PC-9 (cell line): ENCODE data around the gene SERINC2.

Experiments used
- CTCF ChIP-seq: fragments of 200-600 bp; sonication (generic); conservative IDR thresholded peaks from 2 replicates; pipeline ENCODE4 v1.6.1; 2017; ENCODE audit warnings: mixed run types, antibody characterized with exemption, mild to moderate bottlenecking, moderate library complexity
- EZH2 ChIP-seq: fragments of 200-600 bp; sonication (generic); IDR thresholded peaks from 2 replicates; pipeline ENCODE4 v1.8.0; 2017; ENCODE audit warnings: antibody characterized with exemption, low read depth

- TF ChIP-seq CTCF (no peak), EZH2 (no peak)
Measured at GRCh38 chr1:31418626-31419323, 5.8 kb downstream of the SERINC2 start.
